ENCODE results near the gene SPOCK2.
"Not testable (repeated sequence)": the region's sequence is repeated elsewhere in the genome, so short reads cannot be mapped to it uniquely, and the experiment has no call there.

Gene SPOCK2

DNA sequence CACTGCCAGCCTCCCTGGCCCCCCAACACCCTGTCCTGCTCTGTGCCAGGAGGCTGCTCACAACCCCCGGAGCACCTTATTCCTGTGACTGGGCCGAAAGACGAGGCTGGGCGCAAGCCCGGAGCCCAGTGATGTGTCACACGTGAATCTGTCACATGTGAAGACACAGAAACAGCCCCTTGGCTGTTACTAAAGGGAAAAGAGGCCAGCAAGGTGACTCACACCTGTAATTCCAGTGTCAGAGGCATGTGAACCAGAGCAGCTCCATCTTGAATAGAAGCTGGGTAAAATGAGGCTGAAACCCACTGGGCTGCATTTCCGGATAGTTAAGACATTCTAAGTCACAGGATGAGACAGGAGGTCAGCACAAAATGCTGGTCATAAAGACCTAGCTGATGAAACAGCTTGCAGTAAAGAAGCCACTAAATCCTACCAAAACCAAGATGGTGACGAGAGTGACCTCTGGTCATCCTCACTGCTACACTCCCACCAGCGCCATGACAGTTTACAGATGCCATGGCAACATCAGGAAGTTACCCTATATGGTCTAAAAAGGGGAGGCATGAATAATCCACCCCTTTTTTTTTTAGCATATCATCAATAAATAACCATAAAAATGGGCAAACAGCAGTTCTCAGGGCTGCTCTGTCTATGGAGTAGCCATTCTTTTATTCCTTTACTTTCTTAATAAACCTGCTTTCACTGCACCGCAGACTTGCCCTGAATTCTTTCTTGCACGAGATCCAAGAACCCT lies 55.8 kb downstream of the SPOCK2 start:
- DNase-seq (ENCODE audit: low read depth, low spot score), result not testable (repeated sequence)

- DNase-seq (ENCODE audit: low read depth, low spot score), result no peak
Measured at GRCh38 chr10:72031706-72032105, 56.6 kb downstream of the SPOCK2 start.

- DNase-seq (ENCODE audit: low read depth, low spot score), result no peak
Measured at GRCh38 chr10:72030762-72031543, 57.4 kb downstream of the SPOCK2 start.

GRCh38 chr10:72029414-72029813 lies 58.9 kb downstream of the SPOCK2 start:
- no peak for DNase-seq (ENCODE audit: low read depth, low spot score)

DNA sequence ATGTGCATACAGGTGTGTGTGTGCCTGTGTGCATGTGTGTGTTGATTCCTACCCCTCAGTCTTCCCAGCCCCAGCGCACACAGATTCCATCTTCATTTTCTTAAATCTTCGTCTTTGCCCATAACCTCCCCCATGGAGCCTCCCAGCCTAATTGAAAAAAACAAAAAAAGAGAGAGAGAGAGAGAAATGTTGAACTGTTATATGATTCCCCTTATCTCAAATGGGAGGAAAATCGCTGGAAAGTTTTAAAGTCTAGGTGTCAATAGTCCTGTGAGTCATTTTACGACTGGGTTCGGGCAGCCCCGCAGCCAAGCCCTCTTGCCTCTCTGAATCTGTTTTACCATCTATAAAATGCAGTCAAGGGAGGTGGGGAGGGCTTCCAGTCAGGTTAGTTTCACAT lies 60.9 kb downstream of the SPOCK2 start:
- peak; percentile 32 for DNase-seq (ENCODE audit: low read depth, low spot score)

DNA sequence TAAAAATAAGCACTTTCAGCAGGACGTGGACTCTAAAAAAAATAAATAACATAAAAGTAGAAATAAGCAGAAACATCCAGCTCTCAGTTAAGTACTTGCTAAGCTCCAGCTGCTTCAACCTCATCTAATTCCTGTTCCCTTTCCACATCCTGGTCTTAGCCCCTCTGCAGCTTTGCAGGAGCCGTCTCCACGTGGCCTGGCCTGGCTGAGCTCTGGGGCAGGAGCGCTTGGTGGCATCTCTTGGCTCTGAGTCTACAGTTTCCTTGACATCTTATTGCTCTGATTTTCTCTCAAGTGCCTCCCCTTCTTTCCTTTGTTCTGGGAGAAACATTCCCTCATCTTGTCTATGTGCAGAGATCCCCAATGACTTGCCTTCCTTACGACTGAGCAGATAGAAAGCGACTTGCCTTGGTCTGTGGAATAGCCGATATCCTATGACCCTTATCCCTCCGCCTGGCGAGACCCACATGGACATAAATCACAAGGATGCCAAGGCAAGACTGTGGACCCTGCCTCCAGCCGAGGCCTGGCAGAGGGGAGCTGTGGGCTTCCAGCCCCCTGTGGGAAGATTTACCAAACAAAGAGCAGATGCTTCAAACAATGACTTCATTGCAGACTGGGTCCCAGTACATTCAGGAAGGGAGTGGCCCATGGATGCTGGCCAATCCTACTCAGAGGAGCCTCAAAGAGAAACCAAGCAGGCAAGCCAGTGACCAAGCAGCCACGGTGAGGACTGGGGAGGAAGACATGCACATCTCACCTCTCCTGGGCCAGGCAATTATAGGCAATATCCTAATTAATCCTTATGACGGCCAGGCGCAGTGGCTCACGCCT lies 61.9 kb downstream of the SPOCK2 start:
- no peak for DNase-seq (ENCODE audit: low read depth, low spot score)

GRCh38 chr10:72025832-72026231 lies 62.5 kb downstream of the SPOCK2 start:
- no peak for DNase-seq (ENCODE audit: low read depth, low spot score)

- no peak for DNase-seq (ENCODE audit: low read depth, low spot score)
Measured at GRCh38 chr10:72025400-72025799, 63.0 kb downstream of the SPOCK2 start.

GRCh38 chr10:72024596-72024995 lies 63.8 kb downstream of the SPOCK2 start:
- DNase-seq (ENCODE audit: low read depth, low spot score), result no peak

GRCh38 chr10:72022228-72022627 lies 66.1 kb downstream of the SPOCK2 start:
- no peak for DNase-seq (ENCODE audit: low read depth, low spot score)

GRCh38 chr10:72020914-72021809 lies 67.2 kb downstream of the SPOCK2 start:
- DNase-seq (ENCODE audit: low read depth, low spot score), result no peak

DNA sequence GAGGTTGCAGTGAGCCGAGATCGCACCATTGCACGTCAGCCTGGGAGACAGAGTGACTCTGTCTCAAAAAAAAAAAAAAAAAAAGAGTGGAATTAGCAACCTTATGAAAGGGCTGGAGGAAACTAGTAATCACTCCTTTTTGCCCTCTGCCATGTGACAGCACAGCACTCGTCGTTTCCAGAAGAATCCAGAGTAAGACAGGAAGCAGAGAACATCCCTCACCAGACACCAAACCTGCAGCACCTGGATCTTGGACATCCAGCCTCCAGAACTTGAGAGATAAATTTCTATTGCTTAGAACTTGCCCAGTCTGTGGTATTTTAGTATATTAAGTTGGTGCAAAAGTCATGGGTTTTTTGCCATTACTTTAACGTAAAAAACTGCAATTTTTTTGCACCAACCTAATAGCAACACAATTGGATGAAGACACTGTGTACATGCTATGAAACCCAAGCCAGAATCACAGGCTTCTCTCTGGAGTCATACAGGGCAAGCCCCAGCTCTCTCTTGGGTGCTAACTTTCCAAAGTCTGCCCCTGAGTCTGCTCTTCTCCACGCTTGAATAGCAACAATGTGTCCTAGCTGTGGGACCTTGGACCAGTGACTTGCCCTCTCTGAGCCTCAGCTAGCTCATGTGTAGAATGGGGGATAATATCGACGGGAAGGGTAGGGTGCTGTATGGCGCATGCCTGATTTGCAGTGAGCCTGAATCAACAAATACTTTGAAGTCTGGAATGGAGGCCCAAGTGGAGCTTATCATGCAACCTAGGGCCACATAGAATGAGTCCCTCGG lies 69.1 kb downstream of the SPOCK2 start:
- no peak for DNase-seq (ENCODE audit: low read depth, low spot score)

DNA sequence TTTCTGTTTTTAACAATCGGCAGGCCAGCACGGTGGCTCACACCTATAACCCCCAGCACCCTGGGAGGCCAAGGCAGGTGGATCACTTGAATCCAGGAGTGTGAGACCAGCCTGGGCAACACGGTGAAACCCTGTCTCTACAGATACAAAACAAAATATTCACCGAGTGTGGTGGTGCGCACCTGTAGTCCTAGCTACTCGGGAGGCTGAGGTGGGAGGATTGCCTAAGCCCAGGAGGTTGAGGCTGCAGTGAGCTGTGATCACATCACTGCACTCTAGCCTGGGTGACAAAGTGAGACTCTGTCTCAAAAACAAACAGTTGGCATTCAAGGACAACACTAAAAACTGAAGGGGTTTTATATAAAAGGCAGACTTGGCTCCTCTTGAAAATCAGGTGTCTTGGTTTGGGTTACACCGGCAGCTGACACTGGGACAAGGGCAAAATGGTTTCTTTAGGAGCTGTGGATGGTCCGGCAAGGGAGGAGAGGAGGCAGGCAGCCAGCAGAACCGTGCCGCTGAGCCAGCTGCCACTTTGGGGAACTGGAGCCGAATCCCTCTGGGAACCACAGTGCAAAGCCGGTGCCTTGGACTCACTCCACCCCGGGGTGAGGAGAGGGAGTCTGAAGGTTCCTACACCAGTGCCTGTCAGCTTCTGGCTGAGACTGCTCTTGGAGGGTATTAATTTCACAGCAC lies 71.6 kb downstream of the SPOCK2 start:
- peak; percentile 23 for DNase-seq (ENCODE audit: low read depth, low spot score)

- DNase-seq (ENCODE audit: low read depth, low spot score), result no peak
Measured at GRCh38 chr10:72015841-72016240, 72.5 kb downstream of the SPOCK2 start.

DNA sequence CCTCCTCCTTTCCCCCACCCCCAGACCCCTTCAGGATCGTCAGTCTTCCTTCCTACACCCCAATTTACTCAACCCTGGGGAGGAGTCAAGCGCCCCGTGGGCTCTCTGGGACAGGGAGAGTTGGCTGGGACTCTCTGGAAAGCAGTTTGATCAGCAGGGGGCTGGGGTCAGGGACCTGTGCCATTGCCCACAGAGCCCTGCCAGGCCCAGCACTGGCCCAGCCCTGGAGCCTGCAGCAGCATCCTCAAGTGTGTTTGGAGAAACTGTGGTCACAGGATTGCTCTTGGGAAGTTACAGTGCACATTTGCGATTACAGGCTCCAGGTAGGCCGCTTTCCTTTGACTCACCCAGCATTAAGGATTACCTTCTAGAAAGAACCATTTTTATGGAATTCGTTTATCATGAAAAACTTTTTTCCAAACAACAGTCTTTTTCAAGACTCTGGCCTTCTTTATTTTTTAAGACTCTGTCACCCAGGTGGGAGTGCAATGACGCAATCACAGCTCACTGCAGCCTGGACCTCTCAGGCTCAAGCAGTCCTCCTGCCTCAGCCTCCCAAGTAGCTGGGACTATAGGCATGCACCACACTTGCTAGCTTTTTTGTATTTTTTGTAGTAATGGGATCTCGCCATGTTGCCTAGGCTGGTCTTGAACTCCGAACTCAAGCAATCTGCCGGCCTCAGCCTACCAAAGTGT lies 73.4 kb downstream of the SPOCK2 start:
- no peak for DNase-seq (ENCODE audit: low read depth, low spot score)

GRCh38 chr10:72014197-72014596 lies 74.2 kb downstream of the SPOCK2 start:
- DNase-seq (ENCODE audit: low read depth, low spot score), result no peak

DNA sequence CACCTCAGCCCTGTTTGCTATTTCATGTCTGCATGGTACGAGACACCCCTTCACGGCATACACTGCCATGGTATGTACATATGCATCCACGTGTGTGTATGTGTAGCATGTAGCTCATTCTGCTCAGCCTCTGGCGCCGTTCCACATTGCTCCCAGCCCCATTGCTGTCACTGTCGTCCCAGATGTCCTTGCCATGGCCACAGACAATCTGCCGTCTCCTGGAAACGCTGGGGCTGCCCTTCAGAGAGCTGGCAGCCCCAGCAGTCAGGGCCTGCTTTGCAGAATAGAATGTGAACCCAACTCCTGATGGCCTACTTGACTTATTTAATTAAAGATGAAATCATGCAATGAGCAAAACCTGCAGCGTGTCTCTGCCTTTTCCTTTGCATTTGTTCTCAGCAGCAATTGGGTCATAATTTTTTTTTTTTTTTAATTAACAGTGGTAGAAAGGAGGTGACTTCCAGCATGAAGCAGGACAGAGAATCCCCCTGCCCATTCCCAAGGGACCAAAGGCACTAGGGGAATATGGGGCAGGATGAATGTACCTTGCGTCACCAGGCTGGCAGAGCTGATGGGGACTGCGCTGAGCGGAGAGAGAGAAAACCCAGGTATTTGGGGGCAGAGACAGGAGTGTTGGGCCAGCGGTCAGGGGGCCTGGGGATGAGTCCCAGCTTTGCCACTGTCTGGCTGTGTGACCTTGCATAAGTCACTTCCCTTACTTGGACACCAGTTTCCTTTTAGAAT lies 75.0 kb downstream of the SPOCK2 start:
- no peak for DNase-seq (ENCODE audit: low read depth, low spot score)

- no peak for DNase-seq (ENCODE audit: low read depth, low spot score)
Measured at GRCh38 chr10:72012796-72013195, 75.6 kb downstream of the SPOCK2 start.
